Measurements from ENCODE around the gene KCNIP1.

Gene KCNIP1

DNA sequence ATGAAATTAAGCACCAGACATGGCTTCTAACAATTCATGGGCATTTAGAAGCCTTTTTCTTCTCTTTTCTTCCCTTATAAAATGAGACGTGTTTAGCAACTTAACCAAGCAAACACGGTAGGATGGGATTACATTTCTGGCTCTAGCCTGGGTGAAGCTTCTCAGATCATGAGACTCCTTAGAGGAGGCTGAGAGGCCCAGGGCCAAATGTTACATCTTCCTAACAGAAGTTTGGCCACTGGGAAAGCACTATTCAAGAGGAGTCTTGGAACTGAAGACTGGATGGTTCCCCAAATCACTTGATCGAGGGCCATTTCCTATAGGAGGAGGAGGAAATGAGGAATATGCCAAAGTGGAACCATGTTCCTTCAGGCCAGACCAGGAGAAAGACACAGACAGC lies 281.6 kb downstream of the KCNIP1 start:
- no peak for DNase-seq (ENCODE audit: low read depth)
